Effector memory CD4-positive, alpha-beta T cell (primary cell): ENCODE measurements around the gene UBR3.
A peak's percentile ranks its signal among the peaks of the same experiment; 100 is the strongest.
"Not testable (repeated sequence)": the region's sequence is repeated elsewhere in the genome, so short reads cannot be mapped to it uniquely, and the experiment has no call there.

Experiments
- DNase-seq, 3 donors: peaks; one replicate each; pipeline ENCODE4 v3.0.0-alpha.2; 2020
- H3K27ac ChIP-seq: 2 replicates; pipeline ENCODE4 v1.7.0; 2013; ENCODE audit warnings: mild to moderate bottlenecking, low read length, moderate library complexity; ENCODE audit not compliant: insufficient read depth, poor library complexity, severe bottlenecking
- H3K27me3 ChIP-seq: replicated peaks from 2 replicates; pipeline ENCODE4 v1.7.0; 2013; ENCODE audit warnings: mild to moderate bottlenecking, low read length; ENCODE audit not compliant: insufficient read depth, control insufficient read depth, poor library complexity, severe bottlenecking
- H3K36me3 ChIP-seq: 2 replicates; pipeline ENCODE4 v1.7.0; 2013; ENCODE audit warnings: mild to moderate bottlenecking, low read length, moderate library complexity; ENCODE audit not compliant: control insufficient read depth, insufficient read depth
- H3K4me1 ChIP-seq: 2 replicates; pipeline ENCODE4 v1.7.0; 2013; ENCODE audit warnings: low read length, mild to moderate bottlenecking; ENCODE audit not compliant: control insufficient read depth, insufficient read depth, poor library complexity, severe bottlenecking
- H3K4me3 ChIP-seq: 2 replicates; pipeline ENCODE4 v1.7.0; 2013; ENCODE audit warnings: low read length, low read depth, mild to moderate bottlenecking; ENCODE audit not compliant: insufficient read depth, poor library complexity, severe bottlenecking
- H3K9me3 ChIP-seq: 2 replicates; pipeline ENCODE4 v1.7.0; 2013; ENCODE audit warnings: mild to moderate bottlenecking, low read length, moderate library complexity; ENCODE audit not compliant: control insufficient read depth

The UBR3 gene

DNA sequence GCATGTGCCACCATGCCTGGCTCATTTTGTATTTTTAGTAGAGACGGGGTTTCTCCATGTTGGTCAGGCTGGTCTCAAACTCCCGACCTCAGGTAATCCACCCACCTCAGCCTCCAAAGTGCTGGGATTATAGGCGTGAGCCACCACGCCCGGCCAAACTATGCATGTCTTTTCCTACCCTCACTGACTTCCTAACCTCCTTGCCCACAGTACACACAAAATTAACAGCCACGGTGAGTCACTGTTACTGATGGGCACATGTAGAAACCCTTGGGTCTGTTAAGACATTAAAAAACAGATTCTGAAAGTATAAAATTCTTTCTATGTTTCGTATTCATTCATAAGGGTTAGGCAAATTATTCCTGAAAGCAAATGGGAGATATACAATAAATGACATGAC is 7.2 kb upstream of the UBR3 start:
- H3K27ac ChIP-seq, DNase-seq, H3K9me3 ChIP-seq, H3K4me3 ChIP-seq, H3K4me1 ChIP-seq, H3K27me3 ChIP-seq: not testable (repeated sequence)
- peaks cover 19% of the 10 kb centered on the region for H3K36me3 ChIP-seq

DNA sequence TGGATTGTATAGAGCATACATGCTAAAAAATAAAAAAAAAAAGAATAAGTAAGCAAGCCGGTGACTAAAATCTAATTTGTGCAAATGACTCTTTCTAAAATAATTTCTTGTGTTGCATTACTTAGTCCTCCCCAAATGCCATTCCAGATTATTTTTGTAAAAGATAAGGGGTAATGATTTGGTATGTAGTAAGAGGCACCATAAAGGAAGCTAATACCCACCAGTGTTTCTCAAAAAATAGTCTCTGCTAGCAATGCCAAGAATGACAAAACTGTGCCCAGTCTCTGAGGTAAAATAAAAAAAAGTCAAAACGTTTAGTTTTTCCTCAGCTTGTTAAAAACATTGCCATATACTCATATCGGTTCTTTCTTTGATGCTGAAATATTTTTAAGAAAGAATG is 5.2 kb upstream of the UBR3 start:
- Histone ChIP-seq H3K9me3 (no peaks in the 10 kb centered on the region), H3K4me1 (peaks cover 4% of the 10 kb centered on the region), H3K27me3 (no peaks in the 10 kb centered on the region), H3K27ac (no peak overlapping the region), H3K4me3 (no peak overlapping the region), H3K36me3 (peaks cover 10% of the 10 kb centered on the region)
- DNase-seq: no peak

DNA sequence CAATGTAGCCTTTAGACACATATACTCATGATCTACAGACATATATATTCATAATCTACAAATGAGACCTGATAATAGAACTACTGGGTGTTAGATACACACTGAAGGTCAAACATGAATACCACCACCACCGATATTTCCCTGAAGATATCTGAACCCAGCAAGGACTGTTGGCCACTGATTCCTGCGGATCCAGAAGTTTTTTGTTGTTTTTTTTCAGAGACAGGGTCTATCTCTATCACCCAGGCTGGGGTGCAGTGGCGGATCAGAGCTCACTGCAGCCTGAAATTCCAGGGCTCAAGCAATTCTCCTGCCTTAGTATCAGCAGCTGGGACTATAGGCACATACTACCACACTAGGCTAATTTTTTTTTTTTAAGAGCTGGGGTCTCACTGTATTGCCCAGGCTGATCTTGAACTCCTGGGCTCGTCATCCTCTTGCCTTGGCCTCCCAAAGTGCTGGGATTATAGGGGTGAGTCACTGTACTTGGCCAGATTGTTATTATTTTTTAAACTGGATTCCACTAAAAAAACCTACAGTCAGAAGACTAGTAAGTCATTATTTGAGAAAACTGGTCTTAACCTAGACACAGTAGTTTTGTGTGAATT is 4.4 kb upstream of the UBR3 start:
- no peaks in the 10 kb centered on the region for H3K27me3 ChIP-seq
- H3K4me1 ChIP-seq: peaks cover 4% of the 10 kb centered on the region
- H3K9me3 ChIP-seq: no peaks in the 10 kb centered on the region
- H3K4me3 ChIP-seq: no peak overlapping the region
- DNase-seq: no peak
- H3K27ac ChIP-seq: no peak overlapping the region
- H3K36me3 ChIP-seq: peaks cover 10% of the 10 kb centered on the region

DNA sequence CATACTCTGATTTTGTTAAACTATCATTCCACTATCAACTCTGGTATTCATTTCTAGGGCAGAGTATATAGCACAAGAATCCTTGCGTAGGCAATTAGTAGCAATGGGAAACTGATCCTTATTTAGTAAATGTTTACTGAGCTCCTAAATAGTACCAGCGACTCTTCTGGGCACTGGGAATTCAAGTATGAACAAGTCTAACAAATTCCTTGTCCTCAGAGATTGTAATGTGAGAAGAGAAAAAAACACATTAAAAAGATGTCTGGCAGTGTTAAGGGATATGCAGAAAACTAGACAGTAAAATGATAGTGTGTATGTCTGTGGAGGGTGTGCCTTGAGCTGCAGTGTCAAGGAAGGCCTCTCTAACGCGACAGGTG is 3.3 kb upstream of the UBR3 start:
- no peaks in the 10 kb centered on the region for H3K27me3 ChIP-seq
- H3K27ac ChIP-seq: peak overlapping the region; percentile 80
- peaks cover 4% of the 10 kb centered on the region for H3K4me1 ChIP-seq
- H3K36me3 ChIP-seq: peaks cover 5% of the 10 kb centered on the region
- H3K4me3 ChIP-seq: peak overlapping the region; percentile 80
- DNase-seq: no peak
- no peaks in the 10 kb centered on the region for H3K9me3 ChIP-seq

DNA sequence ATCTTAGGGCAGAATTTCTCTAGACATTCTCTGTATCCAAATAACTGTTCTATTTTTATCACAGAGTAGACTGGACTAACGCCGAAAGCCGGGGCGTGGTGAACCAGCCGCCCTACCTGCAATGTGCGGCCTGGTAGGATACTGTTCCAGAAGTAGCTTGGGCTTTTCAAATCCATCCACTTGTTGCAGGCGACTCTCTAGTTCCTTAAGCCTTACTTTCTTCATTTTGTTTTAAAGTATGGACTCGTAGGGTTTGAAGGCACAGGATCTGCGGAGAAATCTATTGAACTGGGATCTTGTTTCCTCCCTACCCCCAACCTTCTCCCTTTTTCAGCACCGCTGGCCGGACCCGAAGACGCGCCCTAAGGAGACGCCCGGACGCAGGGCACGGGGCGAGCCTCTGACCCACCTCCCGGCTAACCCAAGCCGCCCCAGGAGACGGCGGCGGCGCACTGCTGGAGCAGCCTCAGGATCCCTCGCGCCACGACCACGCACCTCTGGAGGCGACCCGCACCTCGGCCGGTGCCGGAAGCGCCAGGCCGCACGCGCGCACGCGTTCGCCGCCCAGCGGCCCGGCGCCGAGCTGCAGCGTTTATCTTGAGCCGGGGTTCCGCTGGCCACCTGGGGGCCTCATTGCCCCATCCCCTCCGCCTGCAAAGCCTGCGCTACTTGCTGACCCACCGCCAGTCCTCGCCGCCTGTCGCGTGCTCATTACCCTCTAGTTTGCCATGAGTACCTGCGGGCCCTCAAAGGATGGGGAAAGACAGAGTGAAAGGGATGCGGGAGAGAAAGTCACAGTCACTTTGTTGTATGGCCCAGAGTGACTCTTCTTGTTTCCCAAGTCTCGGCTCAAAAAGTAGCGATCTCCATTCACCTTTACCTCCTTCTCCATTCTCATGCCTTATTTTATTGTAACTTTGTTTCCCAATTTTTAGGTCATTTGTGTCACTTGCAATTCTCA is 2.6 kb upstream of the UBR3 start, which contains the start of gene METTL5:
TSS of gene METTL5 (minus strand) at position 533 of the 961 bp plus-strand sequence. CDS start at position 225, 308 bp downstream.
- peak; percentile 61 to 67 (median 65) for DNase-seq
- Histone ChIP-seq H3K9me3 (no peaks in the 10 kb centered on the region), H3K27me3 (no peaks in the 10 kb centered on the region), H3K4me3 (peak within 1 kb of the TSS; percentile 80), H3K27ac (peak within 1 kb of the TSS; percentile 80), H3K4me1 (peaks cover 4% of the 10 kb centered on the region), H3K36me3 (peaks cover 5% of the 10 kb centered on the region)

DNA sequence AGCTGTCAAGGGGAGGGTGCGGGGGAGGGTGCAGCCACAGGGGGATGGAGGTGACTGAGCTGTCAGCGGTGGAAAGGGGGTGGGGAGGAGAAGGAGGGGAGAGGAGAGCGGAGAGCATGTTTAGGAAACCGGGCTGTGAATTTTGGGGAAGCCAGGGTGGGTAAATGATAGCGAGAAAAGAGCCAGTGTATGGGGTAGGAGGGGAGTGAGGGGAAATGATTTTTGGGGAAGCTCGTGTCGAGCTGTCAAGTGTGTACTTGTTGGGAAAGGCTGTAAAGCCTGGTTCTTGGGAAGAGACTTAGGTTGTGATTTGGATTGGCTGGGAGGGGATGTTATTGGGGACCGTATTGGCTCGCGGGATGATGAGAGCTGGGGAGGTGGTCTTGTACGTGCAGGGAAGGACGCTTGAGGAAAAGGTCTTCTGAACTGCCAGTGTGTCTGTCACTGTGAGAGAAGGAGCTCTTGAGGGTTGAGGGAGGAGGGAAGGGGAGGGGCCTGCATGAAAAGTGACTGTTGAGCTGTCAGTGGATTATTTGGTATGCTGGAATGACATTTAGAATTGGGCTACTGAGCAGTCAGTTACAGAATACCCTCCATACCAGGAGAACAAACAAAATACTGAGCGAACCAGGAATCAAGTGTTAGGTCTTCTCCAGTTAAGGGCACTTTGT is 1.0 kb downstream of the UBR3 start:
- no peaks in the 10 kb centered on the region for H3K9me3 ChIP-seq
- H3K36me3 ChIP-seq: no peaks in the 10 kb centered on the region
- H3K4me3 ChIP-seq: peak overlapping the region; percentile 69
- no peaks in the 10 kb centered on the region for H3K27me3 ChIP-seq
- H3K4me1 ChIP-seq: peaks cover 4% of the 10 kb centered on the region
- H3K27ac ChIP-seq: peak overlapping the region; percentile 63
- peak in 2 of 3 donors; percentile 10 to 13 for DNase-seq

DNA sequence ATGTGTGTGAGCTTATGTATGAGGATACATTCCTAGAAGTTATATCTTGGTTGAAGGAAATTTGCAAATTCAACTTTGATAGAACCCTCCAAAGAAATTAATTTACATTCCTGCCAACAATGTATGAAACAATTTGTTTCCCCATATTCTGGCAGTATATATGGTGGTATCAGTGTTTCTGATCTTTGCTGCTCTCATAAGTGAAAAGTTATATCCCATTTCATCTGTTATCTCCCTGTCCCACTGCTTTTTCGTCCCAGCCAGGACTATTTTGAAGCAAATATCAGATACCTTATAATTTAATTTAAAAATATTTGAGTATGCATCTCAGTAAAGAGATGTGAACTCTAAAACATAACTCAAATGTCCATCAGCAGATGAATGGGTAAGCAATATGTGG is 7.1 kb downstream of the UBR3 start:
- no peak overlapping the region for H3K4me3 ChIP-seq
- no peak overlapping the region for H3K27ac ChIP-seq
- H3K36me3 ChIP-seq: no peaks in the 10 kb centered on the region
- H3K4me1 ChIP-seq: no peaks in the 10 kb centered on the region
- H3K27me3 ChIP-seq: no peaks in the 10 kb centered on the region
- no peaks in the 10 kb centered on the region for H3K9me3 ChIP-seq
- DNase-seq: no peak

DNA sequence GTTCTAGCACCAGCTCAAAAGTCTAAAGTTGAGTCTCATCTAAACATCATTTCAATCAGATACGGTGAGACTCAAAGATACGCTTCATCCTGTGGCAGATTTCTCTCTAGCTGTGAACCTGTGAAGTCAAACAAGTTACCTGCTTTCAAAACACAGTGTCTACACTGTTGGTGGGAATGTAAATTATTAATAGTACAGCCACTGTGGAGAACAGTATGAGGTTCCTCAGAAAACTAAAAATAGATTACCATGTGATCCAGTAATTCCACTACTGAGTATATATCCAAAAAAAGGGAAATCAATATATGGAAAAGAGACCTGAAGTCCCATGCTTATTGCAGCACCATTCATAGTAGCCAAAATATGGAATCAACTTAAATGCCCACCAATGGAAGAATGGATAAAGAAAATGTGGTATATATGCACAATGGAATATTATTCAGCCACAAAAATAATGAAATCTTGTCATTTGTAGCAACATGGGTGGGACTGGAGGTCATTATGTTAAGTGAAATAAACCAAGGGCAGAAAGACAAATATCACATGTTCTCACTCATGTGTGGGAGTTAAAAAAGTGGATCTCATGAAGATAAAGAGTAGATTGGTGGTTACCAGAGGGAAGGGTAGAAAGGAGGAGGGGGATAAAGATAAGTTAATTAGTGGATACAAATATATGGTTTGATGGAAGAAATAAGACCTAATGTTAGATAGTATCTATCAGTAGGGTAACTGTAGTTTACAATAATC is 11.7 kb downstream of the UBR3 start:
- Histone ChIP-seq H3K27me3 (no peaks in the 10 kb centered on the region), H3K27ac (no peak overlapping the region), H3K4me3 (no peak overlapping the region), H3K9me3 (no peaks in the 10 kb centered on the region), H3K4me1 (no peaks in the 10 kb centered on the region), H3K36me3 (no peaks in the 10 kb centered on the region)
- DNase-seq: no peak

DNA sequence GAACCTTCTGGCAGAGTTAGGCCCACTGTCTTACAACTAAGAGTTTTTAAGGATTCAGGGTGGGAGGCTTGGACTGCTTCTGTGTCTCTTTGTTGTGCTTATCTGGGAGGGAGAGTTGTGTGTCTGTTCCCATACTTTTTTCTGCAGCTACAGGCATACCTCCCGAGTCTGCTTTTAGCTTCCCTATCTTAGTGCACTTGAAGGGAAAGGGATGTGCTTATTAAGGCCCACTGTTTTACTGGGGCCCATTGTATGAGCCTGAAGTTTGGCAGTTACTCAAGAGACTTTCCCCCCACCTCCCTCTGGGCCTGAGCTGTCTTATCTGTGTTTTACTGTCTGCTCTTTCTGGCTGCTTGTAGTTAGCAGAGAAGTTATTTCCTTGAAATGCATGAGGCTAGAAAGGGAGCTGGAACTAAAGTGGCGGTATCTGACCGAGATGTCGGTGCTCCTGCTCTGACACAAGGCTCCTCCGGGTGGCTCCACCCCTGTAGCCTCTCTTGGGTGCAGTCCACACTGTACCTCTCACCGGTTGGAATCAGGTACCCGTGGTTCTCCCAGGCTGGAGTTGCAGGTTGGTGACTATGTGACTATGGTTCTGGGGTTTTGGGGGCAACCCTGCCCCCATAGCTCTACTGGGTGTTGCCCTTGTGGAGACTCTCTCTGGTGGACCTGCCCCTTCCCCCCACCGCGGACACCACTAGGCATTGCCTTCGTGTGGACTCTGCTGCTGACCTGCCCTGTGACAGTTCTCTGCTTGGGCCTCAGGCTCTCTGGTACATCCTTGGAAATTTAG is 12.9 kb downstream of the UBR3 start:
- Histone ChIP-seq H3K36me3 (no peaks in the 10 kb centered on the region), H3K27ac (no peak overlapping the region), H3K27me3 (no peaks in the 10 kb centered on the region), H3K4me3 (no peak overlapping the region), H3K4me1 (no peaks in the 10 kb centered on the region), H3K9me3 (no peaks in the 10 kb centered on the region)
- DNase-seq: no peak
